ENCODE results near the gene RNF5.

Gene RNF5

GRCh38 chr6:32181148-32181702 lies 3.0 kb downstream of the RNF5 start:
- H3K9ac ChIP-seq (ENCODE audit: low read depth, low read length, poor library complexity) = no peak overlapping the region
- H3K9me3 ChIP-seq (replicated peaks in 1 of 2; ENCODE audit: control insufficient read depth in 2 of 2, insufficient read depth in 1 of 2, low read depth in 1 of 2, low read length in 2 of 2) = no peaks in the 10 kb centered on the region
- H3K4ac ChIP-seq (ENCODE audit: low read length) = no peak overlapping the region
- H3K4me2 ChIP-seq (ENCODE audit: insufficient read depth, low read length, poor library complexity, severe bottlenecking) = no peak overlapping the region
- WGBS, 2 donors (ENCODE audit: extremely low coverage in 2 of 2, insufficient read length in 2 of 2, insufficient replicate concordance in 1 of 2) = no CpG with 5 or more reads among the region's 15 CpGs
- no peak for DNase-seq (ENCODE audit: low spot score)
- no peak overlapping the region for H2AFZ ChIP-seq (ENCODE audit: low read length)
- H3K27ac ChIP-seq (replicated peaks; ENCODE audit: low read length) = no peak overlapping the region
- H3K4me3 ChIP-seq (ENCODE audit: low read length in 2 of 2) = no peak overlapping the region
- H2BK15ac ChIP-seq (ENCODE audit: low read length) = no peak overlapping the region
- no peak overlapping the region for H4K91ac ChIP-seq (ENCODE audit: low read depth, low read length, poor library complexity)
- H3K18ac ChIP-seq (ENCODE audit: low read length) = no peak overlapping the region
- H3K27me3 ChIP-seq (ENCODE audit: control insufficient read depth in 3 of 3, insufficient read depth in 3 of 3, low read depth in 1 of 3, low read length in 3 of 3) = no peaks in the 10 kb centered on the region
- no peak overlapping the region for H2BK5ac ChIP-seq (ENCODE audit: low read length)
- H3K4me1 ChIP-seq (ENCODE audit: control insufficient read depth in 2 of 2, insufficient read depth in 1 of 2, low read depth in 1 of 2, low read length in 2 of 2) = peaks cover 5 to 11% of the 10 kb centered on the region in 2 donors
- H2BK120ac ChIP-seq (ENCODE audit: low read depth, low read length) = no peak overlapping the region
- no peak overlapping the region for H3K14ac ChIP-seq (ENCODE audit: low read length)
- H3K36me3 ChIP-seq (replicated peaks in 1 of 2; ENCODE audit: control insufficient read depth in 2 of 2, insufficient read depth in 2 of 2, low read length in 2 of 2) = peaks cover 25 to 55% of the 10 kb centered on the region in 2 donors
- H2AK5ac ChIP-seq (ENCODE audit: low read depth, low read length) = no peak overlapping the region
- no peak overlapping the region for H2BK12ac ChIP-seq (ENCODE audit: low read length)
- no peak overlapping the region for H3K23ac ChIP-seq (ENCODE audit: low read depth, low read length, poor library complexity)
- H3K79me1 ChIP-seq (ENCODE audit: low read depth, low read length) = no peaks in the 10 kb centered on the region
- H4K8ac ChIP-seq (ENCODE audit: low read depth, low read length) = no peak overlapping the region

GRCh38 chr6:32181915-32182529 lies 3.8 kb downstream of the RNF5 start:
- no peak overlapping the region for H4K91ac ChIP-seq (ENCODE audit: low read depth, low read length, poor library complexity)
- DNase-seq (ENCODE audit: low spot score) = no peak
- H3K9me3 ChIP-seq (replicated peaks in 1 of 2; ENCODE audit: control insufficient read depth in 2 of 2, insufficient read depth in 1 of 2, low read depth in 1 of 2, low read length in 2 of 2) = no peaks in the 10 kb centered on the region

GRCh38 chr6:32182555-32182981 lies 4.4 kb downstream of the RNF5 start:
- peaks cover 36 to 68% of the 10 kb centered on the region in 2 donors for H3K36me3 ChIP-seq (replicated peaks in 1 of 2; ENCODE audit: control insufficient read depth in 2 of 2, insufficient read depth in 2 of 2, low read length in 2 of 2)
- no peak overlapping the region for H3K4ac ChIP-seq (ENCODE audit: low read length)
- no peak overlapping the region for H2BK12ac ChIP-seq (ENCODE audit: low read length)
- no CpG with 5 or more reads among the region's 10 CpGs for WGBS, 2 donors (ENCODE audit: extremely low coverage in 2 of 2, insufficient read length in 2 of 2, insufficient replicate concordance in 1 of 2)
- H3K4me1 ChIP-seq (ENCODE audit: control insufficient read depth in 2 of 2, insufficient read depth in 1 of 2, low read depth in 1 of 2, low read length in 2 of 2) = peaks cover 2 to 4% of the 10 kb centered on the region in 2 donors
- H3K9ac ChIP-seq (ENCODE audit: low read depth, low read length, poor library complexity) = no peak overlapping the region
- H2AFZ ChIP-seq (ENCODE audit: low read length) = no peak overlapping the region
- no peak for DNase-seq (ENCODE audit: low spot score)
- H2AK5ac ChIP-seq (ENCODE audit: low read depth, low read length) = no peak overlapping the region
- H2BK5ac ChIP-seq (ENCODE audit: low read length) = no peak overlapping the region
- H3K27ac ChIP-seq (replicated peaks; ENCODE audit: low read length) = no peak overlapping the region
- H3K79me1 ChIP-seq (ENCODE audit: low read depth, low read length) = peaks cover 3% of the 10 kb centered on the region
- H3K4me3 ChIP-seq (ENCODE audit: low read length in 2 of 2) = no peak overlapping the region
- H3K14ac ChIP-seq (ENCODE audit: low read length) = no peak overlapping the region
- no peak overlapping the region for H3K4me2 ChIP-seq (ENCODE audit: insufficient read depth, low read length, poor library complexity, severe bottlenecking)
- H3K27me3 ChIP-seq (ENCODE audit: control insufficient read depth in 3 of 3, insufficient read depth in 3 of 3, low read depth in 1 of 3, low read length in 3 of 3) = no peaks in the 10 kb centered on the region
- no peak overlapping the region for H3K18ac ChIP-seq (ENCODE audit: low read length)
- H4K91ac ChIP-seq (ENCODE audit: low read depth, low read length, poor library complexity) = no peak overlapping the region
- no peak overlapping the region for H2BK120ac ChIP-seq (ENCODE audit: low read depth, low read length)
- H2BK15ac ChIP-seq (ENCODE audit: low read length) = no peak overlapping the region
- H3K9me3 ChIP-seq (replicated peaks in 1 of 2; ENCODE audit: control insufficient read depth in 2 of 2, insufficient read depth in 1 of 2, low read depth in 1 of 2, low read length in 2 of 2) = no peaks in the 10 kb centered on the region
- H3K23ac ChIP-seq (ENCODE audit: low read depth, low read length, poor library complexity) = no peak overlapping the region
- no peak overlapping the region for H4K8ac ChIP-seq (ENCODE audit: low read depth, low read length)

More at GRCh38 chr6:32181915-32182529, 3.8 kb downstream of the RNF5 start:
- no peak overlapping the region for H2AFZ ChIP-seq (ENCODE audit: low read length)
- no peaks in the 10 kb centered on the region for H3K79me1 ChIP-seq (ENCODE audit: low read depth, low read length)
- H2AK5ac ChIP-seq (ENCODE audit: low read depth, low read length) = no peak overlapping the region
- H3K4me2 ChIP-seq (ENCODE audit: insufficient read depth, low read length, poor library complexity, severe bottlenecking) = no peak overlapping the region
- no CpG with 5 or more reads among the region's 10 CpGs for WGBS, 2 donors (ENCODE audit: extremely low coverage in 2 of 2, insufficient read length in 2 of 2, insufficient replicate concordance in 1 of 2)
- H2BK120ac ChIP-seq (ENCODE audit: low read depth, low read length) = no peak overlapping the region
- no peak overlapping the region for H2BK5ac ChIP-seq (ENCODE audit: low read length)
- H3K27me3 ChIP-seq (ENCODE audit: control insufficient read depth in 3 of 3, insufficient read depth in 3 of 3, low read depth in 1 of 3, low read length in 3 of 3) = no peaks in the 10 kb centered on the region
- peaks cover 30 to 63% of the 10 kb centered on the region in 2 donors for H3K36me3 ChIP-seq (replicated peaks in 1 of 2; ENCODE audit: control insufficient read depth in 2 of 2, insufficient read depth in 2 of 2, low read length in 2 of 2)
- no peak overlapping the region for H3K9ac ChIP-seq (ENCODE audit: low read depth, low read length, poor library complexity)
- peak overlapping the region; percentile 62 for H3K23ac ChIP-seq (ENCODE audit: low read depth, low read length, poor library complexity)
- no peak overlapping the region for H2BK15ac ChIP-seq (ENCODE audit: low read length)
- no peak overlapping the region for H3K18ac ChIP-seq (ENCODE audit: low read length)
- peaks cover 3 to 4% of the 10 kb centered on the region in 2 donors for H3K4me1 ChIP-seq (ENCODE audit: control insufficient read depth in 2 of 2, insufficient read depth in 1 of 2, low read depth in 1 of 2, low read length in 2 of 2)
- H3K4me3 ChIP-seq (ENCODE audit: low read length in 2 of 2) = no peak overlapping the region
- H2BK12ac ChIP-seq (ENCODE audit: low read length) = no peak overlapping the region
- H3K27ac ChIP-seq (replicated peaks; ENCODE audit: low read length) = no peak overlapping the region
- H4K8ac ChIP-seq (ENCODE audit: low read depth, low read length) = no peak overlapping the region
- no peak overlapping the region for H3K14ac ChIP-seq (ENCODE audit: low read length)
- no peak overlapping the region for H3K4ac ChIP-seq (ENCODE audit: low read length)

GRCh38 chr6:32183030-32183429 lies 4.8 kb downstream of the RNF5 start:
- Histone ChIP-seq H3K27ac (replicated peaks; ENCODE audit: low read length) (no peak overlapping the region), H2BK120ac (ENCODE audit: low read depth, low read length) (no peak overlapping the region), H3K14ac (ENCODE audit: low read length) (no peak overlapping the region), H3K79me1 (ENCODE audit: low read depth, low read length) (peaks cover 6% of the 10 kb centered on the region), H3K4me3 (ENCODE audit: low read length in 2 of 2) (no peak overlapping the region), H3K9me3 (replicated peaks in 1 of 2; ENCODE audit: control insufficient read depth in 2 of 2, insufficient read depth in 1 of 2, low read depth in 1 of 2, low read length in 2 of 2) (no peaks in the 10 kb centered on the region), H2AK5ac (ENCODE audit: low read depth, low read length) (no peak overlapping the region), H2BK5ac (ENCODE audit: low read length) (no peak overlapping the region), H4K8ac (ENCODE audit: low read depth, low read length) (no peak overlapping the region), H3K4ac (ENCODE audit: low read length) (no peak overlapping the region), H3K4me1 (ENCODE audit: control insufficient read depth in 2 of 2, insufficient read depth in 1 of 2, low read depth in 1 of 2, low read length in 2 of 2) (peaks cover 2 to 6% of the 10 kb centered on the region in 2 donors), H3K4me2 (ENCODE audit: insufficient read depth, low read length, poor library complexity, severe bottlenecking) (no peak overlapping the region), H2AFZ (ENCODE audit: low read length) (no peak overlapping the region), H2BK12ac (ENCODE audit: low read length) (no peak overlapping the region), H3K18ac (ENCODE audit: low read length) (no peak overlapping the region), H3K27me3 (ENCODE audit: control insufficient read depth in 3 of 3, insufficient read depth in 3 of 3, low read depth in 1 of 3, low read length in 3 of 3) (no peaks in the 10 kb centered on the region), H2BK15ac (ENCODE audit: low read length) (no peak overlapping the region), H3K23ac (ENCODE audit: low read depth, low read length, poor library complexity) (no peak overlapping the region), H4K91ac (ENCODE audit: low read depth, low read length, poor library complexity) (no peak overlapping the region), H3K9ac (ENCODE audit: low read depth, low read length, poor library complexity) (no peak overlapping the region), H3K36me3 (replicated peaks in 1 of 2; ENCODE audit: control insufficient read depth in 2 of 2, insufficient read depth in 2 of 2, low read length in 2 of 2) (peaks cover 39 to 73% of the 10 kb centered on the region in 2 donors)
- no CpG with 5 or more reads among the region's 3 CpGs for WGBS, 2 donors (ENCODE audit: extremely low coverage in 2 of 2, insufficient read length in 2 of 2, insufficient replicate concordance in 1 of 2)
- no peak for DNase-seq (ENCODE audit: low spot score)
